Measurements from ENCODE around the gene RASGRP3. TPM values are rescaled to one million over a fixed set of nuclear protein-coding genes. Genes with fewer than 3 reads are reported as not detected.

Gene RASGRP3
- total and polyA plus RNA-seq, 12 donors = 14.9 to 77.4 (median 64.4) TPM

GRCh38 chr2:33513480-33513879, 37.0 kb downstream of the RASGRP3 start:
- H3K4me1 ChIP-seq = peaks cover 0 to 27% (median 23%) of the 10 kb centered on the region in 9 donors
- WGBS, 2 donors = 68 to 83% methylated on average over 3 of the region's 3 CpGs
- TF ChIP-seq CTCF (IDR thresholded peaks at IDR 0.05) = no peak
- H3K27me3 ChIP-seq = no peaks in the 10 kb centered on the region
- no peak overlapping the region for H3K27ac ChIP-seq
- DNase-seq (no peak), ATAC-seq (no peak)
- intact Hi-C loops (cut with DNase I) = no loop called here
- no peak overlapping the region for H3K4me3 ChIP-seq
- H3K9me3 ChIP-seq = no peaks in the 10 kb centered on the region
- peaks cover 0 to 69% (median 19%) of the 10 kb centered on the region in 9 donors for H3K36me3 ChIP-seq

GRCh38 chr2:33516456-33516995, 40.1 kb downstream of the RASGRP3 start:
- peaks cover 0 to 6% (median 3%) of the 10 kb centered on the region in 9 donors for H3K4me1 ChIP-seq
- no peaks in the 10 kb centered on the region for H3K9me3 ChIP-seq
- TF ChIP-seq CTCF (IDR thresholded peaks at IDR 0.05) = no peak
- H3K27ac ChIP-seq = no peak overlapping the region
- intact Hi-C loops (cut with DNase I) = no loop called here
- DNase-seq (no peak), ATAC-seq (no peak)
- H3K4me3 ChIP-seq = no peak overlapping the region
- 57 to 68% methylated on average over 2 of the region's 2 CpGs for WGBS, 2 donors
- no peaks in the 10 kb centered on the region for H3K27me3 ChIP-seq
- peaks cover 0 to 96% (median 19%) of the 10 kb centered on the region in 9 donors for H3K36me3 ChIP-seq

- H3K36me3 ChIP-seq = peaks cover 0 to 91% (median 19%) of the 10 kb centered on the region in 9 donors
- intact Hi-C loops (cut with DNase I) = no loop called here
- H3K4me1 ChIP-seq = peaks cover 0 to 19% (median 15%) of the 10 kb centered on the region in 9 donors
- H3K27me3 ChIP-seq = no peaks in the 10 kb centered on the region
- no peaks in the 10 kb centered on the region for H3K9me3 ChIP-seq
- 72 to 99% methylated on average over 2 of the region's 2 CpGs for WGBS, 2 donors
- no peak for ATAC-seq
- H3K27ac ChIP-seq = no peak overlapping the region
- TF ChIP-seq CTCF (IDR thresholded peaks at IDR 0.05) = no peak
- no peak for DNase-seq
- no peak overlapping the region for H3K4me3 ChIP-seq
These were observed 41.8 kb downstream of the RASGRP3 start for GRCh38 chr2:33518200-33518599.

GRCh38 chr2:33518929-33519328, 42.5 kb downstream of the RASGRP3 start:
- H3K36me3 ChIP-seq = peaks cover 0 to 91% (median 19%) of the 10 kb centered on the region in 9 donors
- intact Hi-C loops (cut with DNase I) = no loop called here
- H3K4me1 ChIP-seq = peaks cover 0 to 19% (median 15%) of the 10 kb centered on the region in 9 donors
- H3K9me3 ChIP-seq = no peaks in the 10 kb centered on the region
- no peak for TF ChIP-seq CTCF (IDR thresholded peaks at IDR 0.05)
- H3K27ac ChIP-seq = no peak overlapping the region
- H3K27me3 ChIP-seq = no peaks in the 10 kb centered on the region
- ATAC-seq (peak in 1 of 8 donors; percentile 11), DNase-seq (no peak)
- no peak overlapping the region for H3K4me3 ChIP-seq
- WGBS, 2 donors = 84 to 85% methylated on average over 1 of the region's 1 CpG

All from heart right ventricle (tissue), 16 donors.